Liver (tissue), 2 donors: ENCODE results near the gene MSLN.

Source experiments
- CTCF ChIP-seq: fragments of 150-350 bp; IDR thresholded peaks from 2 replicates; pipeline ENCODE4 v1.5.1; 2017; ENCODE audit warnings: improper control_type of control experiment, low read depth, low read length; ENCODE audit not compliant: missing input control
- FOXA1 ChIP-seq: IDR thresholded peaks from 2 replicates; pipeline ENCODE4 v1.6.1; 2016; ENCODE audit warnings: antibody characterized with exemption
- donor health status: healthy.

- TF ChIP-seq CTCF (no peak), FOXA1 (no peak)
These were observed 14.8 kb upstream of the MSLN start for GRCh38 chr16:745739-746138.
